IMR-90 (cell line): ENCODE data around the gene SEC16A.

ENCODE experiments used
- BHLHE40 ChIP-seq: fragments of 150-350 bp; IDR thresholded peaks from 2 replicates; pipeline ENCODE4 v1.6.1; 2016; ENCODE audit warnings: mild to moderate bottlenecking, low read depth, low read length
- CEBPB ChIP-seq: IDR thresholded peaks from 2 replicates; pipeline ENCODE4 v1.6.1; 2012; ENCODE audit warnings: low read depth, low read length, improper control_type of control experiment
- FOS ChIP-seq: fragments of 150-350 bp; IDR thresholded peaks from 2 replicates; pipeline ENCODE4 v1.6.1; 2016; ENCODE audit warnings: low read depth, low read length
- MAFK ChIP-seq: IDR thresholded peaks from 2 replicates; pipeline ENCODE4 v1.6.1; 2012; ENCODE audit warnings: low read depth, low read length, improper control_type of control experiment
- MXI1 ChIP-seq: IDR thresholded peaks from 2 replicates; pipeline ENCODE4 v1.6.1; 2012; ENCODE audit warnings: low read depth, mild to moderate bottlenecking, low read length, moderate library complexity, borderline replicate concordance
- POLR2A ChIP-seq: IDR thresholded peaks from 2 replicates; pipeline ENCODE4 v1.6.1; 2012; ENCODE audit warnings: mild to moderate bottlenecking, low read depth, low read length
- RAD21 ChIP-seq: IDR thresholded peaks from 2 replicates; pipeline ENCODE4 v1.6.1; 2012; ENCODE audit warnings: low read length, improper control_type of control experiment
- RCOR1 ChIP-seq: IDR thresholded peaks from 2 replicates; pipeline ENCODE4 v1.6.1; 2012; ENCODE audit warnings: mild to moderate bottlenecking, low read length, improper control_type of control experiment; ENCODE audit not compliant: insufficient replicate concordance
- SMC3 ChIP-seq: fragments of 150-350 bp; IDR thresholded peaks from 2 replicates; pipeline ENCODE4 v1.6.1; 2016; ENCODE audit warnings: low read depth, mild to moderate bottlenecking, antibody characterized with exemption, low read length, moderate library complexity
- TF ChIP-seq, protein P1 (sequence below): conservative IDR thresholded peaks from 2 replicates; pipeline ENCODE4 v1.5.1; 2012; ENCODE audit warnings: mild to moderate bottlenecking, low read depth, low read length, improper control_type of control experiment
- TF ChIP-seq, protein P2 (sequence below): fragments of 150-350 bp; IDR thresholded peaks from 2 replicates; pipeline ENCODE4 v1.6.1; 2017; ENCODE audit warnings: mild to moderate bottlenecking, antibody characterized with exemption, low read length, low read depth

DNA sequence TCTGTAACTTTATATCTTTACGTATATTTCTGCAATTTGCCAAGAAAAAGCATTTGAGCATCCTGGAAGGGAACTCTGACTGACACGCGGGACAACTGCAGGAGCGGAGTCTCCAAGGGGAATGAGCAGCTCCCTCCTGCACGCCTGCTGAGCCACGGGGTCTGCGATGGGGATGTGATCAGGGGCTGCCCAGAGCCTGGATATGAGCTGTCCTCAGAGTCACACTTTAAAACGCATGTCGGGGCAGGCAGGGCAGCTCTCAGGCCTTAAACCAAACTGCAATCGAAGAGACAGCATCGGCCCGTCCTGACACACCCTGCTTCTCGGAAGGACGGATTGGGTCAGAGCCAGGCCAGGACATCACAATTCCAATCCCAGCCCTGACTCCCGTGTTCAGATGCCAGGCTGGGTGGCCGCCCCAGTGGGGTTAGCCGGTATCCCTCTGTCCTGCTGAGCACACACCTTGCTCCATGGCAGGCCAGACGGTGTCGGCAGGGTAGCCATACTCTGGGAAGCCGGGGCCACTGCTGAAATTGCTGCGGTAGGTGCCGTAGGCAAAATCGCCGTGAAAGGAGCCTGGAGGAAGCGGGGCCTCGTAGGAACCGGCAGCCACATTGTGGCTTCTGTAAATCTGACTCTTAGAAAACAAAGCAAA lies 17.2 kb downstream of the SEC16A start:
- TF ChIP-seq POLR2A (no peak), RCOR1 (no peak), RAD21 (no peak), MAFK (no peak), MXI1 (no peak), BHLHE40 (no peak), SMC3 (no peak), FOS (no peak), CEBPB (no peak)
- TF ChIP-seq, protein P1, sequence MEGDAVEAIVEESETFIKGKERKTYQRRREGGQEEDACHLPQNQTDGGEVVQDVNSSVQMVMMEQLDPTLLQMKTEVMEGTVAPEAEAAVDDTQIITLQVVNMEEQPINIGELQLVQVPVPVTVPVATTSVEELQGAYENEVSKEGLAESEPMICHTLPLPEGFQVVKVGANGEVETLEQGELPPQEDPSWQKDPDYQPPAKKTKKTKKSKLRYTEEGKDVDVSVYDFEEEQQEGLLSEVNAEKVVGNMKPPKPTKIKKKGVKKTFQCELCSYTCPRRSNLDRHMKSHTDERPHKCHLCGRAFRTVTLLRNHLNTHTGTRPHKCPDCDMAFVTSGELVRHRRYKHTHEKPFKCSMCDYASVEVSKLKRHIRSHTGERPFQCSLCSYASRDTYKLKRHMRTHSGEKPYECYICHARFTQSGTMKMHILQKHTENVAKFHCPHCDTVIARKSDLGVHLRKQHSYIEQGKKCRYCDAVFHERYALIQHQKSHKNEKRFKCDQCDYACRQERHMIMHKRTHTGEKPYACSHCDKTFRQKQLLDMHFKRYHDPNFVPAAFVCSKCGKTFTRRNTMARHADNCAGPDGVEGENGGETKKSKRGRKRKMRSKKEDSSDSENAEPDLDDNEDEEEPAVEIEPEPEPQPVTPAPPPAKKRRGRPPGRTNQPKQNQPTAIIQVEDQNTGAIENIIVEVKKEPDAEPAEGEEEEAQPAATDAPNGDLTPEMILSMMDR = no peak
- TF ChIP-seq, protein P2, sequence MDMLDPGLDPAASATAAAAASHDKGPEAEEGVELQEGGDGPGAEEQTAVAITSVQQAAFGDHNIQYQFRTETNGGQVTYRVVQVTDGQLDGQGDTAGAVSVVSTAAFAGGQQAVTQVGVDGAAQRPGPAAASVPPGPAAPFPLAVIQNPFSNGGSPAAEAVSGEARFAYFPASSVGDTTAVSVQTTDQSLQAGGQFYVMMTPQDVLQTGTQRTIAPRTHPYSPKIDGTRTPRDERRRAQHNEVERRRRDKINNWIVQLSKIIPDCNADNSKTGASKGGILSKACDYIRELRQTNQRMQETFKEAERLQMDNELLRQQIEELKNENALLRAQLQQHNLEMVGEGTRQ = no peak
